GM21367 (cell line): Measurements from ENCODE around the gene POU6F2.
"Not testable (repeated sequence)": the region's sequence is repeated elsewhere in the genome, so short reads cannot be mapped to it uniquely, and the experiment has no call there.

Source experiments
- ATAC-seq: cut with Tn5 transposase; IDR thresholded peaks from one replicate; pipeline ENCODE4 v1.9.1; 2021; ENCODE audit not compliant: unreplicated experiment

Gene POU6F2

DNA sequence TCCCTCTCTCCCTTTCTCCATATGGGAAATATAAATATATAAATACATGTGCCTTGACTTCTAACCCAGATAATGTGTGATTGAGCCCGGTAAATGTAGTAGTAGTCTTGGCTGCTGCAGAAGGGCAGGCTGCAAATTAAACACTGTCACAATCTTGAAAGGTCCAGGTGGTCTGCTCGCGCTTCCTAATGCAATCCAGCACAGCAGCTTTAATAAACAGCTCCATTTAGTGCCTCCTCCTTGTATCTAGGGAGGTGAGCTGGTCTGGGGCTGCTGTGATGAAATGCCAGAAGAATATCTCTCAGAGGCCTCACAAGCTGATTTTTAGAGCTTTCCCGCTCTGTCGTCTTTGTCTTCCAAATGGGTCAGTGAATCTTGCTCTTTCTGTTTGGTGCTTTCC lies 782 bp downstream of the POU6F2 start:
- ATAC-seq = no peak

DNA sequence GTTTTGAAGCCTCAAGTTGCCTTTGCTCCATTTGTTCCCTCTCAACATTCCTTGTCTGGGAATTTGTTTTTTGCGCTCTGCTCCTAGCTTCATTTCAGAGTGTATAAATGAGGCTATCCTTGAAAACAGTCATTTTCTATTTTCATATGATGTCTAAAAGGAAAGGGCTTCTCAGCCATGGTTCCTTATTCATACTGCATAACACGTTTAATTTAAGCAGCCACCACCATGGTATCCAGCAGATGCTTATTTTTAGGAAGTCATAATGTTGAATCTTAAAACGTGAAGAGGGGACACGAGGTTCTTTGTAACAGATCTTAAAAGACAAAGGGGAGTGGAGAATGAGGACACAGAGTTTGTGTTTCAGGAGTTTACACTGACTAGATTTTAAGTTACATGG lies 14.5 kb downstream of the POU6F2 start:
- ATAC-seq = no peak

DNA sequence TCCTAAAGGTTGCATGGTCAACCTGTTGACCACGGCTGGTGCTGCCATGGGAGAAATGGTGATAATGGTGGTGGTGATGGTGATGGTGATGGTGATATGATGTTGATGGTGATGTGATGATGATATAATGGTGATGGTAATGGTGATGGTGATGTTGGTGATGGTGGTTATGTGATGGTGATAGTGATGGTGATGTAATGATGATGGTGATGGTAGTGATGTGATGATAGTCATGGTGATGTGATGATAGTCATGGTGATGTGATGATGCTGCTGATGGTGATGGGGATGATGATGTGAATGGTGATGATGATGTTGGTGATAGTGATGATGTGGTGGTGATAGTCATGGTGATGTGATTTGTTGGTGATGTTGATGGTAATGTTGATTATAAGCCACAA lies 23.9 kb downstream of the POU6F2 start:
- no peak for ATAC-seq

DNA sequence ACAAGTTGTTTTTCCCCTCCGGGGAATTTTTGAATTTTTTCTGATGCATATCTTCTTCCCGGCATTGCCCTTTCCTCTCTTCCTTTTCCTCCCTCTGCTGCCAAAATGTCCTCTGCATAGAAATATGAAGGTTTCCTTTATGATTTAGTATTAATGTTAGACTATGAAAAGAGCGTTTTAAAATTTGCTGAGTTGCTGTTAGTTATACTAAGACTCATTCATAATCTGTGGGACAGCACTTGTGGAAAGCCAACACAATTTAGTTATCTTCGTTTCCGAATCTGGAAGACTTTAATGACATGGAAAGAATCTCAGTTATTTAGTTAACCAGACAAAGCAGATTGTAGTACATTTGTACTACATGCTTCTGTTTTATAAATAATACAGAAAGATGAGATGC lies 25.0 kb downstream of the POU6F2 start:
- no peak for ATAC-seq

DNA sequence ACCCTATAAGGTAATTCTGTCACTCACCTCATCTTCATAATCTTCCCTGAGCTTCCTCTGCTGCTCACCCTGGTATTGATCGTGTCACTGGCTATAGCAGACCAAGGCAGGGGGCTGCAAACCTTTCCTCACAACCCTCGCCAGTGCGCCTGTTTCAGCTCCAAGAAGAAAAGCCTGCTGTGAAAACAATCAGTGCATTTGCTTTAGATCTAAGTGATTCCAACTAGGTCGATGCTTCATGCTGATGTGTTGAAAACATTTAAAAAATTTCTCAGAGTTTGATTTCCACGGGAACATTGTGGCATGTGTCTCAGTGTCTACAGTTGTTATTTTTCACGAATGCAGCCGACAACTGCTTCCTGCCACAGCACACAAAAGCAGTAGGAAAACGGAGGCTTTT lies 27.3 kb downstream of the POU6F2 start:
- no peak for ATAC-seq

DNA sequence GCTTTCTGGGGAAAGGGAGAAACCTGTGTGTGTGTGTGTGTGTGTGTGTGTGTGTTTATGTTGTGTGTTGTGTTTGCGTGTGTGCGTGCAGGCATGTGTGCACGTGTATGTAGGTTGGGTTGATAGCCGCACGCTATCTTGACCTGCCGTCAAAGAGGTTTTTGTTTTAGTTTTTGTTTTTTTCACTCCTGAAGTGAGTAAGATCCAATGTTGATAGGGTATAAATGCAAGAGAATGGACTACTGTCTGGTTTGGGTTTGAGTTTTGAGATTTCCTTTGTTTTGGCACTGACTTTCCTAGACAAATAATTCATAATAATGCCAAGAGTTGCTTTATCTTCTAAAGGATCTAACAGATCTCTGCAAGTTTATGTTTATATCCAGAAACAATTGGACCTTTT lies 27.8 kb downstream of the POU6F2 start:
- ATAC-seq = no peak

DNA sequence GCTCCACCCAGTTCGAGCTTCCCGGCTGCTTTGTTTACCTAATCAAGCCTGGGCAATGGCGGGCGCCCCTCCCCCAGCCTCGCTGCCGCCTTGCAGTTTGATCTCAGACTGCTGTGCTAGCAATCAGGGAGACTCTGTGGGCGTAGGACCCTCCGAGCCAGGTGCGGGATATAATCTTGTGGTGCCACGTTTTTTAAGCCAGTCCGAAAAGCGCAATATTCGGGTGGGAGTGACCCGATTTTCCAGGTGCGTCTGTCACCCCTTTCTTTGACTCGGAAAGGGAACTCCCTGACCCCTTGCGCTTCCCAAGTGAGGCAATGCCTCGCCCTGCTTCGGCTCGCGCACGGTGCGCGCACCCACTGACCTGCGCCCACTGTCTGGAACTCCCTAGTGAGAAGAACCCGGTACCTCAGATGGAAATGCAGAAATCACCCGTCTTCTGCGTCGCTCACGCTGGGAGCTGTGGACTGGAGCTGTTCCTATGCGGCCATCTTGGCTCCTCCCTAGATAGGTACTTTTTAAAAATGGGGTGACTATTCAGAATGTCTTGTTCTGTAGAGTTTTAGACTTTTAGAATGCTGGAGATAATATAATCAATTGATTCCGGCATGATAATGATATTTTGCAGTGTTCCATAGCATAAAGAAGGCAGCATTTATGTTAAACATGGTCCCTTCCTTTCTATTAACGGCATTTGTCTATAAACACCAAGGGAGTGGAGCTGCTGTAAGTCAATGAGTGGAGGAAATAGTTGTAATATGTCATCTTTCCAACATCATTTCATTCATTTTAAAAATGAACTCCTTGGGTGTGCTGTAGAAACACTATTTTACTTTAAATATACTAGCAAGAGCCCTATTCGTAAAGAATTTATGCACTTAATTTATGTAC lies 35.6 kb downstream of the POU6F2 start:
- not testable (repeated sequence) for ATAC-seq

DNA sequence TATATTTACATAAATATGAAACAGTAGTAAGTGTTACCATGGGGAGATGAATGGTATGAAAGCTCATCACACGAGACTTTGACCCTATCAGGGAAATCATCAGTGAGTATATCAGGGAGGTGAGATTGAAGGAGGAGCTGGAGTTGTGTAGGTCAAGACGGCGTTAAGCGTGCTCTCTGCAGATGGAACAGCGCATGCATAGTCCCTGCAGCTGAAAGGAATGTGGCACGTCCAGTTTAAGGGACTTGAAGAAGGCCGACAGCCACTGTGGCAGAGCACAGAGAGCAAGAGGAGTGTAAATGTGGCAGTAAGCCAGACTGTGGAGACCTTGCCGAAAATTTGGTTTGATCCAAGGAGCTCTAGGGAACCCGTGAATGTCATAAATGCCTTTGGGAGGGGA lies 38.9 kb downstream of the POU6F2 start:
- no peak for ATAC-seq

DNA sequence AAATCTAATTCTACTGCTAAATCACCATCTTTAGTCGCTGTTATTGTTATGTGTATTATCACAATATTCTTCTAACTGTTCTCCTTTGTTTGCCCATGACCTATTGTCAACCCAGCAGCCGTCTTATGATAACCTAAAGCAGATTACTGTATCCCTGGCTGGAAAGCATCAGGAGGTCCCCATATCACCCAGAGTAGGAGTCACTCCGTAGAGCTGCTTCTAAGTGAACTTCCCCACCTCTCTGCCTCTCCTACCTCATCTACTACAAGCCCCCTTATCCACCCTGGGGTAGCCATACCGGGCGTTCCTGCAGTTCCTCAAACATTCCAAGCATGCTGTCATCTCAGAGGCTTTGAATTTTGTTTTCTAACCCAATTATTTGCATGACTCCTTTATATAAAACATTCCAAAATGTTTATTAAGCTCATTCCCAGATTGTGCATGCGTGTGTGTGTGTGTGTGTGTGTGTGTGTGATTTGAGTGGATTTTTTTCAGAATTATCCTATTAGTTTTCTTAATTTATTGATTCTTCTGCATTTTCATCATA lies 39.7 kb downstream of the POU6F2 start:
- ATAC-seq = no peak

DNA sequence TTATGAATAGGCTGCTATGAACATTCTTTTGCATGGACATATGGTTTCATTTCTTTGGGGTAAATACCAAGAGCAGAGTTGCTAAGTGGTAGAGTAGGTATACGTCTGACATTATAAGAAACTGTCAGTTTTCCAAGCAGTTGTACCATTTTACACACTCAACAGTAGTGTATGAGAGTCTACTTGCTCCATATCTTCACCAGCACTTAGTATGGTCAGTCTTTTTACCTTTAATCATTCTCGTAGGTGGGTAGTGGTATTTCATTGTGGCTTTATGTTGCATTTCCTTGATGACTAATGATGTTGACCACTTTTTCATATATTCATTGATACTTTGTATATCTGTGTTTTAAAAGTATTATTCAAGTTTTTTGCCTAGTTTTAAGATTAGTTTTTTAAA lies 45.1 kb downstream of the POU6F2 start:
- no peak for ATAC-seq

DNA sequence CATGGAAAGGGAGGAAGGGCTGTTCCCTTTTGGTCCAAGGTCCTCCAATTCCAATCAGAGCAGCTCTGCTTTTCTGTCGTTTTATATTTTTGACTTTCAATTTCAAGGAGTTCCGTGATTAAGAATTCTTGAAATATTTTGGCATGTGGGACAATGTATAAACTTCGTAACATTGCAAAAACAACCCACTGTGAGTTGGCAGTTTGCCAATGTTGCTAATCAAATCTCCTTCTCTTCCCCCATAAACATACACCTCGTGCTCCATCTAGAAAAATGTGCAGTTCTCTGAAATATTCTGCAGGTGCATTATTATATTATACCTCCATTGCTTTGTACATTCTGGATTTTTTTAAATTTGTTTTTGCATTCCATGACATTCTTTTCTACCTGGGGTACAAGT lies 49.8 kb downstream of the POU6F2 start:
- no peak for ATAC-seq

DNA sequence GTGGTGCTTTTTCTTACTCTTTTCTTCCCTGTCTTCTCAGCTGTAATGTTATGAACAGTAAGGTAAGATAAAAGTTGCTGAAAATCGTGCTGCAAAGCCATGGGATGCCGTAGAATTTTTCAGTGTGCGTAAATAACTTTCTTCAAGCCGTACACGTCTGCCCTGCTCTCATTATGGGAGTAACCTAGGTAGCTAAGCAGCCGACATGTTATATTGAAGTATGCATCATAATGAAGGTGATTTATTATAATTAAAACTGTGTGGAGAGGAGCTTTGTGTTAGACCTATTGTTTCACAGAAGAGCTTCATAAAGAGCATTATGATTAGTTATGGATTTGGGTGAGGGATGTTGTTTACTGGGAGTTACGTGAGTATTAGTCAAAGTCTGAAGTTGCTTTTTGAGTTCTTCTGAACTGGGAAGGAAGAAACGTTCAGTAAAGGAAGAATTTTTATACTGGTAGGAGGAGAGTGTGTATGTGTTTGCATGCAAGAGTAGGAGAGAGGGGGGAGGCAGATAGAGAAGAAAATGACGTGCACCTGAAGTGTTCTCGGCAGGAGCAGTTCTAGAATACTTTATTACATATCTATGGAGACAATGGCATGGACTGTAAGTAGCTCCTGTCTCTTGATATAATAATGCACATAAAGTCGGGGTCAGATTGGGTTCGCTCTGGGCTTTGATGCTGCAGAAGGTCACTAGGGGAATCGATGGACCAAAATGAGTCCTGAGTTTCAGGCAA lies 56.3 kb downstream of the POU6F2 start:
- ATAC-seq = no peak

DNA sequence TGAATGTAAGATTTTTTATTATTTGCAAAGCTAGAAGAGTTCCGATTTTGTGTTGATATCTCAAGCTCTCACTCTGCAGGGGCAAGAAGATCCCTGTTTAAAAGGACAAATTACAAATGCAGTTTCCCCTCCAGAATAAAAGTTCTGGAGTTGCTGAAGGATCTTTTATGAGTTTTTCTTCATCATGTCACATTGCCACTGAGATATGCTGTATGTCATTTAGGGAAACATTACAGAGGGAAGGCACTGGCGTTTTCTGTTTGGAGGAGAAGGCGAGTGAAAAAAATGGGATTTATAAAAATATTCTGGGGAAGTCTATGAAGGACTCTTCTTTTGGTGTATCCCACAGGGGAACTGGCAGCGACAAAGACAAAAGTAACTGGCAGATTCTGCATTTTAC lies 57.4 kb downstream of the POU6F2 start:
- ATAC-seq = no peak

DNA sequence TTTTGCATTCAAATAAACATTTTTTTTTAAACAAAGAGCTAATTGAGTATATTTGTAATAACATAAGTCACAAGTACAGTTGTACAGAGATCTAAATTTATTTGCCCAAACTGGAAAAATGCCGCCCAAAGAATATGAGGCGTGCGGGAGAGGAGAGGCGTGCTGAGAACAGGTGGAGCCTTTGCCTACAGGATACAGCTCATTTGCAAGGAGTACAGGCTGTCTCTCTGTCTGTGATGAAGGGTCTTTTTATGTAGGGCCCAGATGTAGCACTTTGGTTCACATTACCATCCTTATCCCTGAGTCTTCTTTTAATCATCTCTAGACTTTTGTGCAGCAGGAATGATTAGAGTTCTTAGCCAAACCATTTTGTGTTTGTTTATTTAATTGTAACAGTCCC lies 58.2 kb downstream of the POU6F2 start:
- ATAC-seq = no peak

DNA sequence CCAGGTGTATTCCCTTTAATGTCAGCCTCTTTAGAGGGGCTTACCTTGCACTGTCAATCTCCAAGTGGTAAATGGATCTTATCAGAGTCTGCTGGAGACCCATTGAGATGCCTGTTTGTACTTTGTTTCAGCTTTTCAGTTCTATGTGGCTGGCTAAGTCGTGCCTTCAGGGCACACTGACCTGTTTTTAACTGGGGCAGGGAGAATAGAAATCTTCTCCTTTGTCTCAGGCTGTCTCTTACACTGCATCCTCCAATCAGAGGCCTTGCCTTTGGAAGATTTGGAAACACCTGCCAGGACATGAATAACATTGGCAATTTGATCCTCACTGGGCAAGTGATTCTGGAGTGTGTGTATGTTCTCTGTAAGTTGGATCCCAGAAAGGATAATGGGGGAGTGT lies 65.0 kb downstream of the POU6F2 start:
- ATAC-seq = no peak

DNA sequence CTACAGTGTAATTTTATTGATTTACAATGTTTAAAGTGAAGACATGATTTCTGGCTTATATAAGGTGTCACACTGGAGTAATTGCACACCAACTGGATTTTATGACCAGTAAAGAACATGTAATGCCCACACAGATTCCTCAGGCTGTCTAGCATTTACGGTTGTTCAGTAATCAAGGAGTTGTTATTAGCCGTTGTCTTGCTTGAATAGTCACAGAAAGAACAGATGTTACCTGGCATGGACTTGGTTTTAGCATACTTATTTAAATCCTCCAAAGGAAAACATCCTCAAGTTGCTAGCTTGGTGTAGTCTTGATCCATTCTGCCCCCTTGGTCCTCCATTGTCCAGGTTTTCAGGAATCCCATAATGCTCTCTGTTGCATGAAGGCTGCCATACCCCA lies 65.8 kb downstream of the POU6F2 start:
- no peak for ATAC-seq

DNA sequence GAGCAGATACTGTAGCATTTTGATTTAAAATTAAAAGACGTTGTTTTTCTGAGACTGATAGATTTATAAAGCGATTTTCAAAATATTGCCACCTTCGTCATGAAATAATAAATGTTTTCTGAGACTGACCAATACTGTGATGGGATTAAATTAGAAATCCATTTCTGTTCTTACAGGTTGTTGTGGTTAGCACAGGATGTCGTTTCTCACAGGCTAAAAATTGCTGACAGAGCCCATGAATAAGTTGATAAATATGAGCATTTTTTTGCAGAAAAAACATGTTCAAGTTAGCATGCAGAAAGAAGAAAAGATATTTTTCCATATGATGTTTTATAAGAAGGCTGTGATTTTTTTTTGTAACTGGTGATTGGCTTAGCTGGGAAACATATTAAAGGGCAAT lies 66.8 kb downstream of the POU6F2 start:
- no peak for ATAC-seq

DNA sequence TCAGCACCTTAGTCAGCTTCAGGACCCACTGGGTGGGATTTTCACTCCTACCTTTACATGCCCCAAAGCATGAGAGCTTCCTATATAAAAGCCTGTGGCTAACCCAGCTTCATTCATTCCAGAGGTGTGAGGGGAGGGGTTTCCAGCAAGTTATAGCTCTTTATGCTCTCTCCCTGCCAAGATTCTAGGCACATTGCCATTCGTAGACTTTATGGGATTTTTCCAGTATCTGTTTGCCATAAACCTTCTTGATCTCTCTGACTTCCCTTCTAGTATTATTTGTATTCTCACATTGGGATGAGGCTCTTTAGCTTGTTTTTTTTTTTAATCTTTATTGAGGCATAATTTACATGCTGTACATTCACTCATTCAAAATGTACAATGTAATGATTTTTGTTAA lies 67.5 kb downstream of the POU6F2 start:
- ATAC-seq = no peak

DNA sequence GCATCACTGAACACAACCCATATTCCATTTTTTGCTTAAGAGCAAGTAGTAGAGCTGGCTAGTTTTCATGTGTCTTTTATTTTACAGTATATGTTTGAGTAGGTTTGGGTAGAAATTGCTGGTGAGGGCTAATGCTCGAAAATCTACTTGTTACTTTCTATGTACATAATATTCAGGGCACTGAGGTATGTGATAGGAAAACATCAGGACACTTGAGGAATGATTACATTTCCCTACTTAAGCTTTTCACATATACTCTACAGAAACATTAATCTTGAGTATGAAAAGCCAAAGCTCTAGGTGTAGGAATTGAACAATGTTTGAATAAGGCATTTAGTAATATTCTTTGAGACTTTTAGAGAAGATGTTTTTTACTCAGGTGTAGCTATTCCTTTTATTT lies 73.6 kb downstream of the POU6F2 start:
- no peak for ATAC-seq

DNA sequence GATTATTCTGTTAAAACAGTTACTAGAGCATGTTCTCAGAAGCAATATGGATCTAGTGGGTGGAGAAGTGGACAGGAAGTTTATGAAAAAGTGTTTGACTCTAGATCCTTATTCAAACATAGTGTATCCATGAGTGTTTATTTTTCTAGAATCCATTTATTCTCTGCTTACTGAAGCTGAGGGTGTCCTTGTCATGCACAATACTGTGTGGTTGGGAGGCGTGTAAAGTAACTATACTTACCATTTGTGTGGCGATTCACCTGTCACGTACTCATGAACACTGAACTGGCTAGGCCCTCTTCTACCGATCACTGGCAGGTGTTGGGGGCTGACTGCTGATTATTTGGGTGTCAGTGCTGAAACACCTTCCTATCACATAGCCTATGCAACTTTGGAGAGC lies 74.0 kb downstream of the POU6F2 start:
- ATAC-seq = no peak

DNA sequence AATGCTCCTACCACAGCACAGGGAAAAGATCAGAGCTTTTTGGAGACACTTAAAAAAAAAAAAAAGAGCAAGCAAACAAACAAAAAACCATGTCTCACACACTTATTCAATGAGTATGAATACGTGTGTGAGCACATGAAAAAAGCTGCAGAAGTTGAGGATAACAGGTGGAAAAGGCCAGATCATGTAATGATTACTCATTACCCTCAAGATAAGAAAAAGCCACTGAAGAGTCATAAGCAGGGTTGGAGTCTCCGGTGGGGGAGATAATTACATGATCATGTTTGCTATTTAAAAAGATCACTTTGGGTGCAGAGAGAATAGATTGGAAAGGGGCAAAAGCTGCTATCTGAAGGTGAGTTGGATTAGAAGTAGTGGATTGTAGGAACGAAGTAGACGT lies 77.0 kb downstream of the POU6F2 start:
- ATAC-seq = no peak

DNA sequence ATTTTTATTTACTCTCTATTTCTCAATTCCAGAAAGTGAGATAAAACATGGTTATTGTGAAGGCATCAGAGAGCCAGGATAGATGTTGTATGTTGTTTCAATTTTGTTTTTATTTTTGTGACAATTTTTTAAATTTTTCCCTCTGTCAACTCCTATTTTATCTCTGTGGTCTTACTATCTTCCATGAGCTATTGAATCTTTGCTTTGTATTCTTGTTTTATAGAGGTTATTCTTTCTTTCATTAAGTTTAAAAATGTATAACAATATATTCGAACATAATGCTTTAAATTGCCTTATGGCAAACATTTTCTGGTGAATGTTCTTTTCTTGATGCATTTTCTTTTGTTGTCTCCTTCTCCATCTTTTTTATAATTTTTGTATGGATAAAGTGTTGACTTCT lies 78.4 kb downstream of the POU6F2 start:
- ATAC-seq = no peak
